K562 (cell line): ENCODE data around the gene CCNL2. TPM values are rescaled to one million over a fixed set of nuclear protein-coding genes. Genes with fewer than 3 reads are reported as not detected.

Source experiments
- CHD4 ChIP-seq: fragments of 200-600 bp; sonication (generic); IDR thresholded peaks from 3 replicates; pipeline ENCODE4 v1.6.1; 2012; ENCODE audit warnings: low read depth, mild to moderate bottlenecking, mixed read lengths, low read length, inconsistent platforms; ENCODE audit not compliant: insufficient read depth, insufficient replicate concordance, poor library complexity, severe bottlenecking
- ELF1 ChIP-seq: fragments of 200-800 bp; sonication (Bioruptor generic); IDR thresholded peaks from 2 replicates; pipeline ENCODE4 v1.6.1; 2016; ENCODE audit warnings: missing genetic modification characterization, missing compliant biosample characterization
- MCM2 ChIP-seq: fragments of 450-650 bp; IDR thresholded peaks from 2 replicates; pipeline ENCODE4 v1.6.1; 2017; ENCODE audit warnings: low read depth, mild to moderate bottlenecking
- MCM3 ChIP-seq: fragments of 450-650 bp; IDR thresholded peaks from 2 replicates; pipeline ENCODE4 v1.6.1; 2016
- MTA3 ChIP-seq: fragments of 450-650 bp; formaldehyde crosslinking; IDR thresholded peaks from 2 replicates; pipeline ENCODE4 v1.6.1; 2017; ENCODE audit warnings: mild to moderate bottlenecking, borderline replicate concordance
- PCBP1 ChIP-seq: fragments of 200-400 bp; formaldehyde crosslinking; IDR thresholded peaks from 2 replicates; pipeline ENCODE4 v1.6.1; 2018; ENCODE audit warnings: mild to moderate bottlenecking, low read depth, low read length; ENCODE audit not compliant: poor library complexity, severe bottlenecking
- PCBP2 ChIP-seq: fragments of 200-400 bp; formaldehyde crosslinking; IDR thresholded peaks from 2 replicates; pipeline ENCODE4 v1.6.1; 2018; ENCODE audit warnings: low read length, low read depth, mild to moderate bottlenecking, moderate library complexity; ENCODE audit not compliant: poor library complexity, severe bottlenecking
- POLR2H ChIP-seq: IDR thresholded peaks from 2 replicates; pipeline ENCODE4 v1.6.1; 2016; ENCODE audit warnings: missing genetic modification characterization, low read depth, mild to moderate bottlenecking, control low read depth, missing compliant biosample characterization, moderate library complexity
- PURB ChIP-seq: sonication (generic); formaldehyde crosslinking; IDR thresholded peaks from 2 replicates; pipeline ENCODE4 v1.9.0; 2021; ENCODE audit warnings: low read depth, mild to moderate bottlenecking, missing genetic modification reagents
- RBBP5 ChIP-seq: fragments of 200-600 bp; sonication (generic); IDR thresholded peaks from 2 replicates; pipeline ENCODE4 v1.6.1; 2012; ENCODE audit warnings: borderline replicate concordance, mild to moderate bottlenecking, low read length, control low read depth, inconsistent platforms; ENCODE audit not compliant: insufficient read depth, poor library complexity, severe bottlenecking
- SLC30A9 ChIP-seq: fragments of 250-450 bp; sonication (Bioruptor Pico); IDR thresholded peaks from 2 replicates; pipeline ENCODE4 v1.8.0; 2022; ENCODE audit warnings: mild to moderate bottlenecking, moderate library complexity
- SMARCE1 ChIP-seq: fragments of 450-650 bp; IDR thresholded peaks from 2 replicates; pipeline ENCODE4 v1.7.1; 2016; ENCODE audit warnings: mild to moderate bottlenecking
- U2AF1 ChIP-seq: fragments of 200-400 bp; formaldehyde crosslinking; optimal IDR thresholded peaks from 2 replicates; pipeline ENCODE3; 2017; ENCODE audit warnings: mild to moderate bottlenecking, low read depth, low read length, moderate library complexity
- ZKSCAN1 ChIP-seq: fragments of 150-350 bp; IDR thresholded peaks from 2 replicates; pipeline ENCODE4 v1.6.1; 2016; ENCODE audit warnings: low read depth, low read length
- polyA plus RNA-seq, 8 experiments: library from polyadenylated mRNA; depleted of rRNA in 4 of 8; stranded (reverse) in 5 of 8; unstranded in 3 of 8; fragments of >200 nt; fragmentation: Nextera tagmentation in 2 of 8; fragmentation: Illumina TruSeq in 1 of 8; extraction: Ambion mirVana in 2 of 8; extraction: Trizol in 1 of 8; gene quantifications; 2 replicates each; pipeline versions ENCODE4 v1.2.1 to v1.2.3, GENCODE V29; 2011 to 2014; ENCODE audit warnings: inconsistent platforms in 1 of 8, missing spikeins in 1 of 8
- total RNA-seq, 7 experiments: library from RNA; depleted of rRNA in 6 of 7; stranded (reverse); fragments of >200 nt in 6 of 7; fragmentation: Illumina TruSeq in 2 of 7; extraction: Trizol in 2 of 7; gene quantifications; 2 replicates each; pipeline versions ENCODE4 v1.2.1 to v1.2.3, GENCODE V29; 2011 to 2021; ENCODE audit warnings: low replicate concordance in 1 of 7
- TF ChIP-seq, protein P1 (sequence below): fragments of 450-650 bp; IDR thresholded peaks from 2 replicates; pipeline ENCODE4 v1.6.1; 2017; ENCODE audit warnings: mild to moderate bottlenecking, moderate library complexity
- TF ChIP-seq, protein P2 (sequence below): fragments of 250-450 bp; sonication (Bioruptor Pico); IDR thresholded peaks from 2 replicates; pipeline ENCODE4 v1.5.0; 2020; ENCODE audit warnings: mild to moderate bottlenecking
- TF ChIP-seq, protein P3 (sequence below): fragments of 450-650 bp; IDR thresholded peaks from 2 replicates; pipeline ENCODE4 v1.6.1; 2016; ENCODE audit warnings: low read depth, mild to moderate bottlenecking, moderate library complexity
- TF ChIP-seq, protein P4 (sequence below): sonication (generic); formaldehyde crosslinking; IDR thresholded peaks from 2 replicates; pipeline ENCODE4 v1.8.0; 2022; ENCODE audit warnings: missing genetic modification reagents, mild to moderate bottlenecking, moderate library complexity, borderline replicate concordance
- TF ChIP-seq, protein P5 (sequence below): fragments of 250-450 bp; sonication (Bioruptor Pico); IDR thresholded peaks from 2 replicates; pipeline ENCODE4 v1.8.0; 2021; ENCODE audit warnings: borderline replicate concordance, mild to moderate bottlenecking, moderate library complexity; ENCODE audit not compliant: poor library complexity, severe bottlenecking
- TF ChIP-seq, protein P6 (sequence below): IDR thresholded peaks from 2 replicates; pipeline ENCODE4 v1.6.1; 2014; ENCODE audit warnings: antibody characterized with exemption

CCNL2 gene
- total and polyA plus RNA-seq, 9 of the 15 experiments (the other 6 are each of a cell fraction or from before 2014, with no cell fraction given), result 2.8 to 287 (median 94.5) TPM

DNA sequence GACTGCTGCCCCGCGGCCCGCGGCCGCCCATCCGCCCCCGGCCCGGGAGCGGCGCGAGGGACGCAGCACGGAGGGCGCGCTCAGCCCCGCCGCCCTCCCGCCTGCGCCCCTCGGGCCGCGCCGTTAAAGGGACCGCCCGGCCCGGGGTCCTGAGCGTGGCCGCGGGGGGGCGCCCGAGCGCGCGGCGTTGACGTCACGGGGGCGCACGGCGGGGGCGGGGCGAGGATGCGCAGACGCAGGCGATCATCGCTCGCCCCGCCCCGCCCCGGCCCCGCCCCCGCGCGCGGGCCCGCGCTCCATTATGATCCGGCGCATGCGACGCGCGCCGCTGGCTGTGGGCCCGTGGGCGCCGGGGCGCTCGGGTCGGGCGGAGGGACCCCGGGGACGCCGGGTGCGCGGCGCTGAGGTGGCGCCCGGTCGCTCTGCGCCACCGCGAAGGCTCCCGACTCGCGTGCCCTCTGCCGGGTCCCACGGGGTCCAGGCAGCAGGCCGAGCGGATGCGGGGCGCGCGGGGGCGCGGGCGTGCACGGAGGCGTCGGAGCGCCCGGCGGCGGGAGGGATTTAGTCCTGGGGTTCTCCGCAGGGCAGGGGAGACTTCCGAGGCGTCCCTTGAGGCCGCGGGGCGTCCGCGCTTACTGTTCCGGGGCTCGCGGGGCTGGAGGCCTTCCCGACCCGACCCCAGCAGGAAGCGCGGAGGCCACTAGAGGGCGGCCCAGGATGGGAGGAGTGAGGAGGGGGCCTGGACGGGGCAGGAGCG, 49.7 kb downstream of the CCNL2 start, which contains the start of gene DVL1 (continued):
- 0 out of 2 replicates have a peak, but pooled peaks have one; percentile 9 for TF ChIP-seq ZKSCAN1
- TF ChIP-seq, protein P1, sequence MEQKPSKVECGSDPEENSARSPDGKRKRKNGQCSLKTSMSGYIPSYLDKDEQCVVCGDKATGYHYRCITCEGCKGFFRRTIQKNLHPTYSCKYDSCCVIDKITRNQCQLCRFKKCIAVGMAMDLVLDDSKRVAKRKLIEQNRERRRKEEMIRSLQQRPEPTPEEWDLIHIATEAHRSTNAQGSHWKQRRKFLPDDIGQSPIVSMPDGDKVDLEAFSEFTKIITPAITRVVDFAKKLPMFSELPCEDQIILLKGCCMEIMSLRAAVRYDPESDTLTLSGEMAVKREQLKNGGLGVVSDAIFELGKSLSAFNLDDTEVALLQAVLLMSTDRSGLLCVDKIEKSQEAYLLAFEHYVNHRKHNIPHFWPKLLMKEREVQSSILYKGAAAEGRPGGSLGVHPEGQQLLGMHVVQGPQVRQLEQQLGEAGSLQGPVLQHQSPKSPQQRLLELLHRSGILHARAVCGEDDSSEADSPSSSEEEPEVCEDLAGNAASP, result no peak
- TF ChIP-seq MCM2, result no peak
- TF ChIP-seq SMARCE1, result no peak
- TF ChIP-seq, protein P2, sequence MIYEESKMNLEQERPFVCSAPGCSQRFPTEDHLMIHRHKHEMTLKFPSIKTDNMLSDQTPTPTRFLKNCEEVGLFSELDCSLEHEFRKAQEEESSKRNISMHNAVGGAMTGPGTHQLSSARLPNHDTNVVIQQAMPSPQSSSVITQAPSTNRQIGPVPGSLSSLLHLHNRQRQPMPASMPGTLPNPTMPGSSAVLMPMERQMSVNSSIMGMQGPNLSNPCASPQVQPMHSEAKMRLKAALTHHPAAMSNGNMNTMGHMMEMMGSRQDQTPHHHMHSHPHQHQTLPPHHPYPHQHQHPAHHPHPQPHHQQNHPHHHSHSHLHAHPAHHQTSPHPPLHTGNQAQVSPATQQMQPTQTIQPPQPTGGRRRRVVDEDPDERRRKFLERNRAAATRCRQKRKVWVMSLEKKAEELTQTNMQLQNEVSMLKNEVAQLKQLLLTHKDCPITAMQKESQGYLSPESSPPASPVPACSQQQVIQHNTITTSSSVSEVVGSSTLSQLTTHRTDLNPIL (CRISPR knock-in tag), result no peak
- TF ChIP-seq ELF1 (tag), result no peak
- no peak for TF ChIP-seq U2AF1
- TF ChIP-seq PCBP1, result no peak
- TF ChIP-seq, protein P3, sequence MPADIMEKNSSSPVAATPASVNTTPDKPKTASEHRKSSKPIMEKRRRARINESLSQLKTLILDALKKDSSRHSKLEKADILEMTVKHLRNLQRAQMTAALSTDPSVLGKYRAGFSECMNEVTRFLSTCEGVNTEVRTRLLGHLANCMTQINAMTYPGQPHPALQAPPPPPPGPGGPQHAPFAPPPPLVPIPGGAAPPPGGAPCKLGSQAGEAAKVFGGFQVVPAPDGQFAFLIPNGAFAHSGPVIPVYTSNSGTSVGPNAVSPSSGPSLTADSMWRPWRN, result no peak
- TF ChIP-seq, protein P4, sequence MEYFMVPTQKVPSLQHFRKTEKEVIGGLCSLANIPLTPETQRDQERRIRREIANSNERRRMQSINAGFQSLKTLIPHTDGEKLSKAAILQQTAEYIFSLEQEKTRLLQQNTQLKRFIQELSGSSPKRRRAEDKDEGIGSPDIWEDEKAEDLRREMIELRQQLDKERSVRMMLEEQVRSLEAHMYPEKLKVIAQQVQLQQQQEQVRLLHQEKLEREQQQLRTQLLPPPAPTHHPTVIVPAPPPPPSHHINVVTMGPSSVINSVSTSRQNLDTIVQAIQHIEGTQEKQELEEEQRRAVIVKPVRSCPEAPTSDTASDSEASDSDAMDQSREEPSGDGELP (CRISPR knock-in tag), result peak; percentile 53; the same call in 1 of the 2 replicates
- peak; percentile 71 for TF ChIP-seq RBBP5
- no peak for TF ChIP-seq PURB (CRISPR knock-in tag)
- TF ChIP-seq PCBP2, result no peak
- TF ChIP-seq, protein P5, sequence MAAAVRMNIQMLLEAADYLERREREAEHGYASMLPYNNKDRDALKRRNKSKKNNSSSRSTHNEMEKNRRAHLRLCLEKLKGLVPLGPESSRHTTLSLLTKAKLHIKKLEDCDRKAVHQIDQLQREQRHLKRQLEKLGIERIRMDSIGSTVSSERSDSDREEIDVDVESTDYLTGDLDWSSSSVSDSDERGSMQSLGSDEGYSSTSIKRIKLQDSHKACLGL (CRISPR knock-in tag), result no peak
- TF ChIP-seq, protein P6, sequence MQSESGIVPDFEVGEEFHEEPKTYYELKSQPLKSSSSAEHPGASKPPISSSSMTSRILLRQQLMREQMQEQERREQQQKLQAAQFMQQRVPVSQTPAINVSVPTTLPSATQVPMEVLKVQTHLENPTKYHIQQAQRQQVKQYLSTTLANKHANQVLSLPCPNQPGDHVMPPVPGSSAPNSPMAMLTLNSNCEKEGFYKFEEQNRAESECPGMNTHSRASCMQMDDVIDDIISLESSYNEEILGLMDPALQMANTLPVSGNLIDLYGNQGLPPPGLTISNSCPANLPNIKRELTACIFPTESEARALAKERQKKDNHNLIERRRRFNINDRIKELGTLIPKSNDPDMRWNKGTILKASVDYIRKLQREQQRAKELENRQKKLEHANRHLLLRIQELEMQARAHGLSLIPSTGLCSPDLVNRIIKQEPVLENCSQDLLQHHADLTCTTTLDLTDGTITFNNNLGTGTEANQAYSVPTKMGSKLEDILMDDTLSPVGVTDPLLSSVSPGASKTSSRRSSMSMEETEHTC, result no peak
- no peak for TF ChIP-seq CHD4
- TF ChIP-seq SLC30A9, result no peak
- peak; percentile 76; the same call in 1 of the 2 replicates for TF ChIP-seq MTA3
- TF ChIP-seq MCM3, result no peak
- TF ChIP-seq POLR2H, result no peak
